IMR-90 (cell line): Measurements from ENCODE around the gene FAM83E. TPM values are rescaled to one million over a fixed set of nuclear protein-coding genes. Genes with fewer than 3 reads are reported as not detected.

Experiments used
- ATAC-seq: fragments of 200-7000 bp; cut with Tn5 transposase; 2 replicates; pipeline ENCODE4 v1.9.1; 2020; ENCODE audit warnings: low read depth, mild to moderate bottlenecking, moderate library complexity
- BruUV-seq: library from RNA; stranded (reverse); fragments of 400-500 nt; replicated peaks from 2 replicates; lab custom pipeline; 2021; lab: Mats Ljungman, UMichigan
- CTCF ChIA-PET: fragments of 300-600 bp; formaldehyde crosslinking; extraction: SDS; loops from one replicate; lab custom pipeline; 2021; ENCODE audit warnings: antibody characterized with exemption; lab: Yijun Ruan, JAX
- POLR2A ChIA-PET: fragments of 300-600 bp; sonication (Branson Sonifier 250); formaldehyde crosslinking; loops from one replicate; lab custom pipeline; 2022; ENCODE audit warnings: antibody characterized with exemption; ENCODE audit not compliant: unreplicated experiment; lab: Charles Lee
- DNase-seq: peaks from one replicate; pipeline ENCODE4 v3.0.0; 2013
- H2AFZ ChIP-seq: replicated peaks from 2 replicates; pipeline ENCODE3; 2013; ENCODE audit warnings: low read length, mild to moderate bottlenecking; ENCODE audit not compliant: poor library complexity
- H2AK5ac ChIP-seq: 2 replicates; pipeline ENCODE4 v1.6.1; 2013; ENCODE audit warnings: low read depth, low read length, inconsistent platforms
- H2AK9ac ChIP-seq: replicated peaks from 2 replicates; pipeline ENCODE3; 2013; ENCODE audit warnings: mild to moderate bottlenecking, low read depth, low read length, moderate library complexity; ENCODE audit not compliant: poor library complexity
- H2BK120ac ChIP-seq: 2 replicates; pipeline ENCODE4 v1.6.1; 2013; ENCODE audit warnings: low read depth, low read length, inconsistent platforms
- H2BK15ac ChIP-seq: 3 replicates; pipeline ENCODE4 v1.6.1; 2013; ENCODE audit warnings: low read depth, low read length, inconsistent platforms
- H2BK20ac ChIP-seq: 2 replicates; pipeline ENCODE4 v1.6.1; 2013; ENCODE audit warnings: low read depth, mild to moderate bottlenecking, inconsistent platforms, low read length, moderate library complexity
- H2BK5ac ChIP-seq: 2 replicates; pipeline ENCODE4 v1.6.1; 2013; ENCODE audit warnings: mild to moderate bottlenecking, low read depth, low read length, inconsistent platforms; ENCODE audit not compliant: poor library complexity, severe bottlenecking
- H3K14ac ChIP-seq: replicated peaks from 2 replicates; pipeline ENCODE4 v1.6.1; 2013; ENCODE audit warnings: low read depth, low read length, inconsistent platforms
- H3K18ac ChIP-seq: 2 replicates; pipeline ENCODE4 v1.6.1; 2013; ENCODE audit warnings: low read depth, low read length, control low read depth
- H3K23ac ChIP-seq: 2 replicates; pipeline ENCODE4 v1.6.1; 2013; ENCODE audit warnings: low read depth, low read length, inconsistent platforms
- H3K27ac ChIP-seq: 2 replicates; pipeline ENCODE4 v1.5.1; 2013; ENCODE audit warnings: mild to moderate bottlenecking, control low read depth, low read length; ENCODE audit not compliant: insufficient read depth
- H3K27me3 ChIP-seq: 2 replicates; pipeline ENCODE4 v1.6.1; 2013; ENCODE audit warnings: low read length; ENCODE audit not compliant: control insufficient read depth, insufficient read depth
- H3K36me3 ChIP-seq: 2 replicates; pipeline ENCODE4 v1.6.1; 2013; ENCODE audit warnings: low read length, mixed read lengths; ENCODE audit not compliant: control insufficient read depth, insufficient read depth
- H3K4ac ChIP-seq: 2 replicates; pipeline ENCODE4 v1.6.1; 2013; ENCODE audit warnings: low read depth, low read length, inconsistent platforms
- H3K4me1 ChIP-seq: 2 replicates; pipeline ENCODE4 v1.6.1; 2013; ENCODE audit warnings: low read length, mixed read lengths; ENCODE audit not compliant: control insufficient read depth, insufficient read depth
- H3K4me2 ChIP-seq: 2 replicates; pipeline ENCODE4 v1.6.1; 2013; ENCODE audit warnings: low read depth, mild to moderate bottlenecking, control low read depth, low read length, moderate library complexity
- H3K4me3 ChIP-seq: 2 replicates; pipeline ENCODE4 v1.5.1; 2013; ENCODE audit warnings: low read depth, mild to moderate bottlenecking, control low read depth, low read length, moderate library complexity; ENCODE audit not compliant: insufficient read depth
- H3K56ac ChIP-seq: 2 replicates; pipeline ENCODE4 v1.6.1; 2013; ENCODE audit warnings: low read length, inconsistent platforms; ENCODE audit not compliant: insufficient read depth; ENCODE audit errors: extremely low read depth
- H3K79me1 ChIP-seq, 2 experiments: 2 replicates each; pipeline ENCODE4 v1.6.1; 2013; ENCODE audit warnings: low read length in 2 of 2, inconsistent platforms in 1 of 2, low read depth in 1 of 2
- H3K9ac ChIP-seq: 2 replicates; pipeline ENCODE4 v1.6.1; 2013; ENCODE audit warnings: low read depth, low read length, control low read depth
- H3K9me1 ChIP-seq: 2 replicates; pipeline ENCODE4 v1.6.1; 2013; ENCODE audit warnings: low read length, inconsistent platforms; ENCODE audit not compliant: insufficient read depth
- H3K9me3 ChIP-seq: 2 replicates; pipeline ENCODE4 v1.6.1; 2013; ENCODE audit warnings: low read length; ENCODE audit not compliant: control insufficient read depth, insufficient read depth
- H4K20me1 ChIP-seq: 2 replicates; pipeline ENCODE4 v1.6.1; 2013; ENCODE audit warnings: low read length, inconsistent platforms; ENCODE audit not compliant: insufficient read depth
- H4K5ac ChIP-seq: 2 replicates; pipeline ENCODE4 v1.6.1; 2013; ENCODE audit warnings: mild to moderate bottlenecking, low read depth, low read length, control low read depth
- H4K8ac ChIP-seq, 2 experiments: 2 replicates each; pipeline ENCODE4 v1.6.1; 2013; ENCODE audit warnings: low read depth in 2 of 2, low read length in 2 of 2, control low read depth in 1 of 2, inconsistent platforms in 1 of 2
- H4K91ac ChIP-seq: 2 replicates; pipeline ENCODE4 v1.6.1; 2013; ENCODE audit warnings: low read depth, low read length, inconsistent platforms; ENCODE audit not compliant: insufficient read depth
- BHLHE40 ChIP-seq: fragments of 150-350 bp; IDR thresholded peaks from 2 replicates; pipeline ENCODE4 v1.6.1; 2016; ENCODE audit warnings: mild to moderate bottlenecking, low read depth, low read length
- CEBPB ChIP-seq: IDR thresholded peaks from 2 replicates; pipeline ENCODE4 v1.6.1; 2012; ENCODE audit warnings: low read depth, low read length, improper control_type of control experiment
- CHD1 ChIP-seq: IDR thresholded peaks from 2 replicates; pipeline ENCODE4 v1.6.1; 2012; ENCODE audit warnings: low read depth, low read length, improper control_type of control experiment
- CTCF ChIP-seq: conservative IDR thresholded peaks from 2 replicates; pipeline ENCODE4 v1.5.1; 2012; ENCODE audit warnings: mild to moderate bottlenecking, low read depth, low read length, improper control_type of control experiment
- ELK1 ChIP-seq: fragments of 150-350 bp; IDR thresholded peaks from 2 replicates; pipeline ENCODE4 v1.6.1; 2016; ENCODE audit warnings: low read depth, mild to moderate bottlenecking, low read length, moderate library complexity, borderline replicate concordance
- MAFK ChIP-seq: IDR thresholded peaks from 2 replicates; pipeline ENCODE4 v1.6.1; 2012; ENCODE audit warnings: low read depth, low read length, improper control_type of control experiment
- MAZ ChIP-seq: IDR thresholded peaks from 2 replicates; pipeline ENCODE4 v1.6.1; 2012; ENCODE audit warnings: low read depth, mild to moderate bottlenecking, low read length, improper control_type of control experiment, moderate library complexity, borderline replicate concordance
- MXI1 ChIP-seq: IDR thresholded peaks from 2 replicates; pipeline ENCODE4 v1.6.1; 2012; ENCODE audit warnings: low read depth, mild to moderate bottlenecking, low read length, moderate library complexity, borderline replicate concordance
- POLR2A ChIP-seq: IDR thresholded peaks from 2 replicates; pipeline ENCODE4 v1.6.1; 2012; ENCODE audit warnings: mild to moderate bottlenecking, low read depth, low read length
- RAD21 ChIP-seq: IDR thresholded peaks from 2 replicates; pipeline ENCODE4 v1.6.1; 2012; ENCODE audit warnings: low read length, improper control_type of control experiment
- RCOR1 ChIP-seq: IDR thresholded peaks from 2 replicates; pipeline ENCODE4 v1.6.1; 2012; ENCODE audit warnings: mild to moderate bottlenecking, low read length, improper control_type of control experiment; ENCODE audit not compliant: insufficient replicate concordance
- SMC3 ChIP-seq: fragments of 150-350 bp; IDR thresholded peaks from 2 replicates; pipeline ENCODE4 v1.6.1; 2016; ENCODE audit warnings: low read depth, mild to moderate bottlenecking, antibody characterized with exemption, low read length, moderate library complexity
- USF2 ChIP-seq: fragments of 150-350 bp; IDR thresholded peaks from 2 replicates; pipeline ENCODE4 v1.6.1; 2017; ENCODE audit warnings: mild to moderate bottlenecking, antibody characterized with exemption, low read length, low read depth
- WGBS, 2 experiments: methylation state at CpG; one replicate each; pipeline versions ENCODE4 v1.1.5 to v1.1.7; 2013; ENCODE audit warnings: missing lambda C conversion rate in 2 of 2; ENCODE audit not compliant: insufficient read length in 1 of 2; ENCODE audit errors: extremely low coverage in 2 of 2; 5-methylcytosine and 5-hydroxymethylcytosine counted together
- dilution Hi-C: fragments of 300-500 bp; cut with HindIII; formaldehyde crosslinking; loops from one replicate; pipeline ENCODE4 v1.14.3; 2018; ENCODE audit warnings: low sequenced_read_pairs; ENCODE audit not compliant: unreplicated experiment
- in situ Hi-C: fragments of 300-500 bp; cut with MboI; formaldehyde crosslinking; loops from 3 replicates; pipeline ENCODE4 v1.14.3; 2019; ENCODE audit warnings: low sequenced_read_pairs, inconsistent platforms, mixed read lengths
- intact Hi-C: fragments of 100-400 bp; cut with micrococcal nuclease; formaldehyde crosslinking; loops from 2 replicates; pipeline ENCODE4 v1.10.0; 2022
- polyA plus RNA-seq, 3 experiments: library from polyadenylated mRNA; depleted of rRNA; stranded (reverse); fragments of >200 nt; gene quantifications; 2 replicates each; pipeline ENCODE4 v1.2.3, GENCODE V29; 2012; ENCODE audit warnings: low replicate concordance in 1 of 3
- total RNA-seq: library from RNA; depleted of rRNA; stranded (reverse); fragments of >200 nt; gene quantifications from 2 replicates; pipeline ENCODE4 v1.2.3, GENCODE V29; 2012

The FAM83E gene
- total and polyA plus RNA-seq, 2 of the 4 experiments (the other 2 are of a cell fraction) = 0.05 to 0.36 TPM

GRCh38 chr19:48600679-48601417 lies 14.0 kb downstream of the FAM83E start:
- Histone ChIP-seq H2BK20ac (no peak overlapping the region), H2AK9ac (no peak overlapping the region), H3K9ac (no peak overlapping the region), H3K9me1 (no peaks in the 10 kb centered on the region), H3K27ac (no peak overlapping the region), H3K4me3 (no peak overlapping the region), H3K36me3 (no peaks in the 10 kb centered on the region), H3K9me3 (no peaks in the 10 kb centered on the region), H4K20me1 (no peaks in the 10 kb centered on the region), H3K79me1 (no peaks in the 10 kb centered on the region), H3K23ac (no peak overlapping the region), H3K4me1 (no peaks in the 10 kb centered on the region), H2BK5ac (no peak overlapping the region), H2BK15ac (no peak overlapping the region), H3K4me2 (no peak overlapping the region), H3K56ac (no peak overlapping the region), H2AFZ (no peak overlapping the region), H3K18ac (no peak overlapping the region), H2AK5ac (no peak overlapping the region), H4K91ac (no peak overlapping the region), H3K14ac (no peak overlapping the region), H2BK120ac (no peak overlapping the region), H3K4ac (no peak overlapping the region), H4K8ac (no peak overlapping the region), H3K27me3 (peaks cover 17% of the 10 kb centered on the region), H4K5ac (no peak overlapping the region)
- 87% methylated on average over 15 of the region's 21 CpGs; no CpG with 5 or more reads in 1 of the 2 experiments for WGBS, 2 experiments
- DNase-seq = no peak
- intact Hi-C loops = no loop called here
- in situ Hi-C loops = no loop called here
- dilution Hi-C loops = no loop called here
- no TSS peak for BruUV-seq
- ChIA-PET POLR2A (no interaction called here), CTCF (no interaction called here)
- TF ChIP-seq ELK1 (no peak), RAD21 (no peak), SMC3 (no peak), USF2 (no peak), CTCF (no peak), BHLHE40 (no peak), MAFK (no peak), CEBPB (no peak), MXI1 (no peak), RCOR1 (no peak), POLR2A (no peak), MAZ (no peak), CHD1 (no peak)
- ATAC-seq = no peak
